ENCODE results near the gene GANAB.
A peak's percentile ranks its signal among the peaks of the same experiment; 100 is the strongest.
"Not testable (repeated sequence)": the region's sequence is repeated elsewhere in the genome, so short reads cannot be mapped to it uniquely, and the experiment has no call there.

Gene GANAB

DNA sequence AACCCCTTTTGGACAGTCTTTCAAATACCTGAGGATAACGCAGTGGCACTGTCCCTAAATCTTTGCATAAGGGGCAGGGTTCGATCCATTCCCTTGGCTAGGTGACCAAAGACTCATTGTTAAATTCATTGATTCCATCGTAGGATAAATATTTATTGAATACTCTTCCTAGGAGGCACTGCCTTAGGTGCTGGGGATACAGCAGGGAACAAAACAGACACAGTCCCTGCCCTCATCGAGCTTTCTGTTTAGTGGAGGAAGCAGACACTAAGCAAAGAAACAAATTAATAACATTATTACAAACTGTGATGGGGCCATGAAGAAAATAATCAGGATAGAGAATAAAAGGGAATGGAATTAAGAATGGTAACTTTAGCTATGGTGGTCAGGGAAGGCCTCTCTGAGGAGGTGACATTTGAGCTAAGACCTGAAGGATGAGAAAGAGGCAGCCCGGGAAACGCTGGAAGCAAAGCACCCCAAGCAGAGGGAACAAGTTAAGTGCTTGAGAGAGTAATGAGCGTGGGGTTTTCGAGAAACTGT is 25.3 kb downstream of the GANAB start:
- no peak for DNase-seq

DNA sequence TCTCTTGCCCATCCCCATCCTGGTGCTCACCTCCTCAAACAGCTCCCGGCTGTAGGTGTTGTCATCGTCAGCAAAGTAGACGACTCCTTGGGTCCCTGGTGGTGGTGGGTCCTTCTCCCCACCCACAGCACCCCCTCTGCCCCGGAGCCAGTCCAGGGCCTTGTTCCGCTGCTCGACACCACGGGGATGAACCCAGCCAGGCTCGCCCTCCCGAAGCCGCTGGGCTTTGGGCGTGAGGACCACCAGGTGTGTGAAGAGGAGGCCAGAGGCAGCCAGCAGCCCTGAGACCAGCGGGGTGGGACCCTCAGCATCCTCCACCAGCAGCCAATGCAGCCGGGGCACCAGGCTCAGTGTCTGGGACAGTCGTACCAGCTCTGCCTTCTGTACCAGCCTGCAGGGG is 29.5 kb downstream of the GANAB start:
- DNase-seq = not testable (repeated sequence)

DNA sequence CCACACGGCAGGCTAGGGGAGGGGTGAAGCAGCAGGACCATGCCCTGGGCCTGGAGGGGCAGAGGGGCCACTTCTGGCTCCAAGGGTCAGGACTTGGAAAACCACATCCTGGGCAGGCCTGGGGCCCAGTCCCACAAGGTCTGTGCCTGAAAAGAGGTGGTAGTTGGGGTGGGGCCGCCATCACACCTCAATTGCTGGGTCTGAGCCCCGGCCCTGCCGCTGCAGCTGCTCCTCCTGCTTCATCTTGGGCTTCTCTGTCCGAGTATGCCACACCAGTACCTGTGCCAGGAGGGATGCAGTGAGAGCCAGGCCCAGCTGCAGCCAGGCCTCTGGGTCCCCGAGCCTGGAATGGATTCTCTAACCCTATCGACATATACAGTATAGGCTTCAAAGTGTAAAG is 30.9 kb downstream of the GANAB start:
- DNase-seq = no peak

DNA sequence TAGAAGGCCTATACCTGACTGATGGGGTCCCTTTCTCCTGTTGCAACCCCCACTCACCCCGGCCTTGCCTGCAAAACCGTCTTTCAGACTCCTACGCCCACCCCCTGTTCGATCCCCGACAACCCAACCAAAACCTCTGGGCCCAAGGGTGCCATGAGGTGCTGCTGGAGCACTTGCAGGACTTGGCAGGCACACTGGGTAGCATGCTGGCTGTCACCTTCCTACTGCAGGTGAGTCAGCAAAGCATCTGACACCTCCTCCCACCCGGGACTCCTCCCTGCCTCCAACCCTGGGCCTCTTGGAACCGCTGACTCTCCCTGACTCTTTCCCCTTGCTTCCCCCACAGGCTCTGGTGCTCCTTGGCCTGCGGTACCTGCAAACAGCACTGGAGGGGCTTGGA is 32.1 kb downstream of the GANAB start:
- no peak for DNase-seq

DNA sequence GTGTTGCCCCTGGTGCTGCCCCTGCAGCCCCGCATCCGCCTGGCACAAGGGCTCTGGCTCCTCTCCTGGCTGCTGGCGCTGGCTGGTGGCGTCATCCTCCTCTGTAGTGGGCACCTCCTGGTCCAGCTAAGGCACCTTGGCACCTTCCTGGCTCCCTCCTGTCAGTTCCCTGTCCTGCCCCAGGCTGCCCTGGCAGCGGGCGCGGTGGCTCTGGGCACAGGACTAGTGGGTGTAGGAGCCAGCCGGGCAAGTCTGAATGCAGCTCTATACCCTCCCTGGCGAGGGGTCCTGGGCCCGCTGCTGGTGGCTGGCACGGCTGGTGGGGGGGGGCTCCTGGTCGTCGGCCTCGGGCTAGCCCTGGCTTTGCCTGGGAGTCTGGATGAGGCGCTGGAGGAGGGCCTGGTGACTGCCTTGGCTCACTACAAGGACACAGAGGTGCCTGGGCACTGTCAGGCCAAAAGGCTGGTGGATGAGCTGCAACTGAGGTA is 33.1 kb downstream of the GANAB start:
- no peak for DNase-seq

DNA sequence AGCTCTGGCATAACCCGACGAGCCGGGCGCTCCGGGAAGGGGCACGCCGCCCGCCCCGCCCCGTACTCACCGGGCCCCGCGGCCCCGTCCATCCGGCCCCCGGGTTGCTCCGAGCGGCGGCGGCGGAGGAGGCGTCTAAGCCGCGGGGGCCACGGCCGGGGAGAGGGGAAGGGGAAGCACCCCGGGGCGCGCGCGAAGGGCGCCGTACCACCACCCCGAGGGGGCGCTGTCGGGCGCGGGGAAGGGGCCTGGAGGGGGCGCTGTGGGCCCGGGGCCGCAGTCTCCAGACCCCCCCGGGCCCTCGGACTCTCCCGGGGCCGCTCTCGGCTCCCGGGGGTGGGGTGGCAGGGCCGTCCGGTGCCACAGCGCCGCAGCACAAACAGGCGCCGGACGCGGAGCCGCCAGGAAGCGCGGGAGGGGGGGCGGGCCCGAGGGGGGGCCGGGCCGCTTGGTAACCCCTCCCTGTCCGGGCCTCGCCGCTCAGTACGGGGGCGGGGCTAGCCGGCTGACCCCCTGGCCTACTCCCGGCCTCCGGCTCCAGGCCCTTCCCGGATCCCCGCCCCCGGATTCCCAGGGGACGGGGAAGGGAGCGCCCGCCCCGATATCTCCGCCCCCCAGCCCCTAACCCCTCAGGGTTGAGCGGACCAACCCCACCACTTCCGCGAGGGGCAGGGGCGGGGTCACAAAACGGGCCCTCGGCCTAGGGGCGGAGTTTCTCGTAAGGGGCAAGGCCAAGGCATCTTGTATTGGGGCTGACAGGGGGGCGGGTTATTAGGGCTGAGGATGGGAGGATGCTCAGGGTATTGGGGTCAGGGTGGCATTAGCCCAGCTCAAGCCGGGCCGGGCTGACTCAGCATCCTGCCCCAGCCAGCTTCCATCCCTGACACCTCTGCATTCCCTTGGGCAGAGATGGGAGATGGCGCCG is 33.8 kb downstream of the GANAB start, which contains the start of the genes EML3 and ROM1:
TSS of gene EML3 (minus strand) at position 410 of the 925 bp plus-strand sequence. CDS start at position 92, 318 bp downstream.
TSS of gene ROM1 (plus strand) at position 892 of the 925 bp plus-strand sequence. CDS start at position 917, 25 bp downstream.
- DNase-seq = peak; percentile 96

DNA sequence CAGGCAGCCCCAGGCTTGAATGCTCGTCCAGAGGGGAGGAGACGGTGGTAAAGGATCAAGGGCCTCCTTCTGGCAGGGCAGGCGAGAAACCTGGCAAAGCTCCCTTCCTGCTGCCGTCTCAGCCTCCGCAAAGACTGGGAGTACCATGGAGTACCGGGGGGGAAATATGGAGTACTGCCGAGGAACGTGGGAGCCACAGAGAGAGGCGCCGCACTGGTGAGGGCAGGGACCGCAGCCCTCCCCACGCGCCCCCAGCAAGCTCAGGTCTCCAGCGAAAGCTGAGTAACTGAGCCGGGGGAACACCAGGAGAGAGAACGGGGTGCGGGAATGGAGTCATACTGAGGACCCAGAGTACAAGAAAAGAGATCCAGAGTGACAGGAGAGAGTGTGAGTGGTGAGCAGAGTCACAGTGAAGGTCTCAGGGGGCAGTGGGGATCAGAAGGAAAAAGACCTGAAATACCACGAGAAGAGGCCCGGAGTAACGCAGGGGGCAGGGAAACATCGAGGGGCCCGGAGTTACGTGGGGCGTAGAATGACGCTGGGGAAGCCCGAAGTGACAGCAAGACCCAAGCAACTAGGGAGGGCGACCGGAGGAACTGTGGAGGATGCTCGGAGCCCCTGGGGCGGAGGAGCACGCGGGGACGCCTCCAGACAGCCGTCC is 34.6 kb downstream of the GANAB start:
- peak; percentile 83 for DNase-seq

DNA sequence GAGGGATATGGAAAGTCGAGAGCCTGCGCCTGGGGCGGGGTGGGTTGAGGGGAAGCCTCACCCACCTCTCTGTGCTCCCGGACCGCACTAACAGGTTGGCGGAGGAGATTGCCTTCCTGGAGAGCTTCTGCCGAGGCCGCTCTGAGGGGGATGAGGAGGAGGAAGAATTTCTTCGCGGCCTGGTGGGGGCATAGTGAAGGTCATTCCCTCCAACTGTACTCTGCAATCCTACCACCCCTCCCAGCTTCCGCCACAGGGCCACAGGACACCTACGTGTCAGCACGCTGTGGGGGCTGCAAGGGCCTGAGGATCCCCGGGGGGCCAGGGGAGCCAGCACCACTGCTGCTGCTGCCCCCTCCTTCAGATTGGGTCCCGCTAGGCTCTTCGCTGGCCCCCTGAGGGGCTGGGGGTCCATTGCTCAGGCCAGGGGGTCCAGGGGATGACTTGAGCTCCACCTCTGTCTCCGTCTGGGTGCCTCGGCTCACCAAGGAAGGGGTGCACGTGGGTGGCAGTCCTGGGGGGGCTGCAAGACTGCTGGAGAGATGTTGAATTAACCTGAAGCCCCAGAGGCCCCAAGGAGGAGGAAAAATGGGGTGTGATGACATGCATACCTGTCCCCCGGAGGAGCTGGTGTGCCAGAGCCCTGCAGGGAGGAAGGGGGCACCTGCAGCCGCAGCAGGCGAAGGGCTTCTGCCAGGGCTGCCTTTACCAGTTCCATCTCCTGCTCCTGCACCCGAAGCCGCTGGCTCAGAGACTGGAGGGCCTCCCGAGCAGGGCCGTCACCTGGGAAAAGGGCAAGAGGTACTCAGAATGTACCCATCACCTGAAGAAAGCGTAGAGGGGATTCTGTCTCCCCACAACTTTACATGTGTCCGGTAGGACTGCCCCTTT is 35.4 kb downstream of the GANAB start:
- no peak for DNase-seq

DNA sequence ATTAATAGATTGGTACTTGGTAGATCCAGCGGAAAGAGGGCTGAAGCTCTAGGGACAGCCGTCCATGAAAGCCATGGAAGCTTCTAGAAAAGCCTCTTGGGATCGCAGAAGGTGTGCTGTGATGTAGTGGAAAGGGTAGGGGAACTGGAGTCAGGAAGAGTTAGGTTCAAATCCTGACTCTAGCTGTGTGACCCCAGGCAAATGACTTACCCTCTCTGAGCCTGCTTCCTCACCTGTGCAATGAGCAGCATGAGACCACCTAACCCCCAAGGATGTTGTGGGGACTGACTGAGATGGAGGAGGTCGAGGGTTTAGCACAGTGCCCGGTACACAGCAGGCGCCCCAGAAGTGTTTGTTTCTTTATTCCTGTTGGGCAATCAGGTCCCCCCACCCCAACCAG is 36.0 kb downstream of the GANAB start:
- DNase-seq = no peak

DNA sequence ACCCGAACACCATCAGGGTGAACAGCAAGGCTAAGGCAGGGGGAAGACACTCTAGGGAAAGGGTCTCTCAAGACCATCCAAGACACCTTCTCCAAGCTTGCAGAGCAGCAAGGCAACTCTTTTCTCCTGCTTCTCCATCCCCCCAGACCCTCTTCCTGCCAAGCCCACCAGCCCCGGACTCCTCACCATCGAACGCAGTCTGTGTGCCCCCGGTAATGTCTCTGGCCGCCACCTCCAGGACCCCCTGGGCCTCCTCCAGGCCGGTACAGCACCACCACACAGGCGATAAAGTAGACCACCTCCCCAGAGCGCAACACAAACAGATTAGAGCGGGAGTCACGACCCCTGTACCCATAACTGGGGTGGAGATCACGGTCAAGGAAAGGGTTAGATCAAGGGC is 37.6 kb downstream of the GANAB start:
- DNase-seq = no peak

DNA sequence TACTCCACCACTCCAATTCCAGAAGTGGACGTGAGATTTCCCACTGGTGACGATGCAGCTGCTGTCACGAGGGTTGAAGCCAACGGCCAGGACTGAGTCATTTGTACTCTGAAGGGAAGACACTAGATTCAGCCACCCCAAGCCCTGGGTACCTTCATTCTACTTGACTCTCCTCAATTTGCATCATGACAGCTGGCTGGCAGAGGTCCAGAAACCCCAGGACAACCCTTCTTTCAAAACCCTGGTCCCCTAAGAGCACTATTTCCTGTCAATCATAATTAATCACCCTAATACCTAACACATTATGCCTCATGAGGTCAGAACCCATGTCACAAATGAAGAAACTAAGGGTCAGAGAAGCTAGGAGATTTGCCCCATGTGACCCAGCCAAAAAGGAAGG is 38.7 kb downstream of the GANAB start:
- DNase-seq = no peak

DNA sequence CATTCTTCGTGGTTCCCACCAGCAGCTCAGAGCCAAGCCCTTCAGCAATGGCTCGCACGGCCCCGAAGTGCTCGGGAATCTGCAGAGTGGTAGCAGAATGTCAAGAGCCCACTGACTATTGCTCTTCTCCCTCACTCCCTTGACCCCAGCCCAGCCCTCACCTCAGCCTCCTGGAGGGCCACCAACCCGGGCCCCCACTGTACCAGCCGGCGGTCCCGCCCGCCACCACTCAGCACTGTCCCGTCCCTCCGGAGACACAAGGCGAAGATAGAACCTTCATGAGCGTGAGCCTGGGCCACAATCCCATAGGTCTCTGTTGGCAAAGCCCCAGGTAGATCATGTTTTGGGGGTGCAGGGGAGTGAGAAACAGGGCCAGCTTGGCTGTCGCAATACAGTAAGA is 40.5 kb downstream of the GANAB start:
- DNase-seq = no peak

DNA sequence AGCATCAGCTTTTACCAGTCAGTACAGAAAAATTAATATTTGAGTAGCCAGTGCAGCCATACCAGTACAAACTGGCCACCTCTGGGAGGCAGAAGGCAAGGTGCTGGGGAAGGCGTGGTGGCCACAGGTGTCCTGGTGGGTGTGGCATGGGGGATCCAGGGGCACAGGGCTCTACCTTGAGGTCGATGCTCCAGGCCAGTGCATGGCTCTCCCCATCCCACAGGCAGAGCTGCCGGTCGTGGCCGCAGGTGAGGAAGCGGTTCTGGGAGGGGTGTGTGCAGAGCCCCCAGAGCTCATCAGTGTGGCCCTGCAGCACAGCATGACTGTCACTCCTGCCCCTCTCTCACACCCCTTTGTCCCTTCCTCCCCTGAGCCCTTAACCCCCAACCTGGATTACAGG is 40.9 kb downstream of the GANAB start:
- no peak for DNase-seq

DNA sequence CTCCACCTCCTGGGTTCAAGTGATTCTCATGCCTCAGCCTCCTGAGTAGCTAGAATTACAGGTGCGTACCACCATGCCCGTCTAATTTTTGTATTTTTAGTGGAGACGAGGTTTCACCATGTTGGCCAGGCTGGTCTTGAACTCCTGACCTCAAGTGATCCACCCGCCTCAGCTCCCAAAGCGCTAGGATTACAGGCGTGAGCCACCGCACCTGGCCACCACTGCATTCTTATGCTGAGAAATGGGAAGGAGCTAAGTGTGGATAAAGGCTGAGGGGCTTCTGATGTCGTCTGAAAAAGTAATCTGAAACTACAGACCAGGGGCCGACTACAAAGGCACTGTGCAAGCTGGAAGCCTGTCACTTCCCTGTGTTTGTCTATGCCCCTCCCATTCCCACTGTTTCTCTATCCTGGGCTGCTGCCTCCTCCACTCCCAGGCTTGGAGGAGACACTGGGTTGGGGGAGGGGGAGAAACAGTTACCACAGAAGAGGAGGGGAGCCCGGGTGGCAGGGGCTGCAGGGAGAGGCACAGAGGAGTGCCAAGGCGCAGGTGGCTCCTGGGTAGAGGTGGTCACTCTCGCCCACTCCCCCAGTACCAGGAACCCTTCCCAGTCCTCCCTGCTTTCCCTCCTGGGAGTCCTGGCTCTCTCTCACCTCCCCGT is 41.8 kb downstream of the GANAB start:
- no peak for DNase-seq

DNA sequence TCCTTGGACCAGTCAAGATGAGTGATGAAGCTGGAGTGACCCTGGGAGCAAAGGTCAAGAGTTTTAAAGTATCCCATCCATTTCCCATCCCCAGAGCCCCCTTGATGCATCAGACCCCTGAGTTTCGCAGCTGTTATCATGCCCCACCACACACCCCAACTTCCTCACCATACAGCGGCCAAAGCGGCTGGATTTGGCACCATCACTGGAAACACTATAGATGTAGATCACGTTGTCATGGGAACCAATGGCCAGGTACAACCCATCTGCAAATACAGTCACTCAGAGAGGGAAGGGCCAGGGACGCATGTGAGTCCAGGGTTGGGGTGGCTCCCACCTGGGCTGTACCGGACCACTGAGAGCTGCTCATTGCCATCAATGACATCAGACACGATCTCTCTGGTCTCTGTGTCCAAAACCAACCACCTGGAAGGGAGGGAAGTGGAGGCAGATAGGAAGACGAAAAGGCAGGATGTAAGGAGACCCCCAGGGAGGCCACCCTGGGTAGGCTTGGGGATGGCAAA is 42.6 kb downstream of the GANAB start:
- peak; percentile 37 for DNase-seq

DNA sequence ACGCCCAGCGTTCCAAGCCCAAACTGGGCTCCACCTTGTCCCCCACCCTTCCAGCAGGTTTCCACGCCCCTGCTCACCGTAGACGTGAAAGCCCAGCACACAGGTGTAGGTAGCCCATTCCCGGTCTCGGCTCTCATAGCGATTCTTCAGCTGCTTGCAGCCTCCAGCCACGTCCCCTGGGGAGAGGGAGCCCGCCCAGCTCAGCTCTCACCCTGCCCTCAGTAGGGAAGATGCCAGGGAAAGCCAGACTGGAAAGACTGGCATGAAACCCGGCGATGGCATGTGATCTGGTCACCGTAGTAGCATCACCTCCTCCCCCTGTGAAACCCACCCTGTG is 43.4 kb downstream of the GANAB start:
- no peak for DNase-seq

DNA sequence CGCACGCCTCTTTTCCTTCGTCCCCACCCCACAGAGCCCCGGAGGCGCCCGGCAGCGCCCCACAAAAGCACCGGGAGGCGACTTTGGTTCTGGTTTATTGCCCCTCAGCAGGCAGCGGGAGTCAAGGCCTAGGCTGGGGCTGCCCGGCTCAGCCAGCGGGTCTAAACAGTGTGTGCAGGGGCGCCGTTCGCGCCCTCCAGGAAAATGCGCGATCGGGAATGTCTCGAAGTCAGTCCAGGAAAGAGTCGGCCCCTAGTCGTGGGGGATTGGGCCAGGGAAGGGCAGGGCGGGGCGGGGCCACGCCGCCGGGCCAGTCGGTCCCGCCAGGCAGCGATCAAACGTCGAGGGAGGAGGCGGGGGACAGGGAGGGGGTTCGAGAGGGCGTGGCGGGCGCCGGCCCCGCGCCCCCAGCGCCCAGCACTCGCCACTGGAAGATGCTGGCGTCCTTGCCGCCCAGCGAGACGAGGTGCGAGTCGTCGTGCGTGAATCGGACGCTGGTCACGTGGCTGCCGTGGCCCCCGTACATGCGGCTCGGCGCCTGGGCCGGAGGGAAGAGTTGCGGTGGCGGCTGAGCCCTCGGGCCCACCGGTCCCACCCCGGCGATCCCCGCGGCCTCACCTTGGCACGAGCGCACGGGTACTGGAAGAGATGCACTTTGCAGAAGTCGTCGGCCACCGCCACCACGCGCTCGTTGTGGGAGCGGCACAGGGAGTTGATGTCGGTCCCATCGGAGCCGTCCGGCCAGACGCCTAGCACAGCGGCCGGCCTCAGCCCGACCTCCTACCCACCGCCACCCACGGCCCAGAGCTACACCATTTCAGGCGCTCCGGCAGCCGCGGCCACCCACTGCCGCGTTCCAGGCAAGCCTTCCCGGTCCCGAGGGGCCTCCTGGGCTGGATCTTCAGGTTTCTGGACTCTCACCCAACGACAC is 44.0 kb downstream of the GANAB start:
- DNase-seq = peak; percentile 89

DNA sequence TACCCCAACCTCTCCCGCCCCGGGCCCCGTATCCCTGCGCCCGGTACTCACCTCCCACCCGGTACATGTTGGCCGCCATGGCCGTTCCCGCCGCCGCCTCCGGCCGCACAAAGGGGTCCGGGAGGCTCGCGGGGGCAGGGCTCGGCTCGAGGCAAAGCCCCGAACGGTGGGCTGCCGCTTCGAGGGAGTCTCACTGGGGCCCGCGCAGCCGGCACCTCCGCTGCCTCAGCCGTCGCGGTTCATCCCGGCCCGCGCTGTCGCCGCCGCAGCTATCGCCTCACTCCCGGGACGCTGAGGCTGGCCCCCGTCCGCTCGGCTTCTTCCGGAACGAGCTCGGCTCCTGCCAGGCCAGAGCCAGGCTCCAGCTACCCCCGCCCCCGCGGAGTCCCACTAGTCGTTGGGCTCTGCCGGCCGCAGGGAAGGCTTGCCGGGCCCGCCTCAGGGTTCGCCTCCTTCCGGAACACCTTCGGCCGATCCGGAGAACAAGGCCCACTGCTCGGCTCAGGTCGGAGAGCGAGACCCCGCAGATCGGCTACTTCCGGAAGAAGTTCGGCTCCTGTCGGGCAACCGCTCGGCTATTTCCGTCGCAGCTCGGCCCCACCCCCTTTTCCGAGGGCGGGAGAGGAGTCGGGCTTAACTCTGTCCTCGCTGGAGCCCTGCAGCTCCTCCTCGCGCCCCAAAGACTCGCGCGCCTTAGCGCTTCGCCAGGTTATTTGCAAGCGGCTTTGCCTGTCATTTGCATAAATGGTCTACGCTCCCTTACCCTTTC is 44.9 kb downstream of the GANAB start, which contains the start of gene MTA2:
TSS of gene MTA2 (minus strand) at position 494 of the 769 bp plus-strand sequence. CDS start at position 79, 415 bp downstream.
- peak; percentile 100 for DNase-seq

DNA sequence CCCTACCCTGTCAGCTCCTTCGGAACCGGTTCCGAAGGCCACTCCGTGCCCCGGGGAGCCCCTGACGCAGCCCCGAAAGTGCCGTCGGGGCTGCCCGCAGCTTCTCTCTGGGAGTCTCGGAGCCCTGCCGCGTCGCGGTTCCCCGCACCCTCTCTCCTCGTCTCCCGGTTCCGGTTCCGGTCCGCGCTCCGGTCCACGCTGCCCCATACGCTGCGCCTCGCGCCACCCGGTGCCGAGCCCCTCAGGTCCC is 45.4 kb downstream of the GANAB start:
- no peak for DNase-seq
